ENCODE results near the gene RALGPS2. TPM values are rescaled to one million over a fixed set of nuclear protein-coding genes. Genes with fewer than 3 reads are reported as not detected.

Gene RALGPS2
- total and polyA plus RNA-seq, 9 of the 15 experiments (the other 6 are each of a cell fraction or from before 2014, with no cell fraction given): 0.28 to 6.5 (median 2.6) TPM

- Histone ChIP-seq H2AFZ (ENCODE audit: low read depth, low read length) (no peak overlapping the region), H3K9me3 (replicated peaks; ENCODE audit: control insufficient read depth, insufficient read depth, low read depth, low read length) (no peaks in the 10 kb centered on the region), H3K79me2 (ENCODE audit: control insufficient read depth, insufficient read depth, low read length) (no peaks in the 10 kb centered on the region), H4K20me1 (replicated peaks; ENCODE audit: control insufficient read depth, insufficient read depth, low read length) (no peaks in the 10 kb centered on the region), H3K4me1 (replicated peaks in 1 of 2; ENCODE audit: control insufficient read depth in 2 of 2, insufficient read depth in 2 of 2, low read length in 2 of 2) (no peaks in the 10 kb centered on the region), H3K36me3 (ENCODE audit: control insufficient read depth, insufficient read depth, low read length) (no peaks in the 10 kb centered on the region), H3K4me2 (ENCODE audit: insufficient read depth, low read length) (no peak overlapping the region), H3K27ac (ENCODE audit: extremely low read depth, low read depth, low read length) (no peak overlapping the region), H3K27me3 (ENCODE audit: control insufficient read depth in 2 of 2, insufficient read depth in 2 of 2, low read length in 2 of 2) (no peaks in the 10 kb centered on the region; a peak in 1 of 5 replicates), H3K9me1 (ENCODE audit: control insufficient read depth, insufficient read depth, low read length) (no peaks in the 10 kb centered on the region), H3K9ac (ENCODE audit: insufficient read depth in 1 of 2, low read depth in 2 of 2, low read length in 2 of 2) (no peak overlapping the region), H3K4me3 (no peak overlapping the region)
- ChIA-PET CTCF (ENCODE audit: low intra/inter-chr PET ratio) (no interaction called here), POLR2A (interaction anchor here (0.7 kb wide), 1 partner anchor 16 kb away, joined by 3 read pairs; no protein-coding TSS in a partner anchor)
- no peak for ATAC-seq
- no TSS peak for BruUV-seq (replicated peaks)
- in situ Hi-C loops (cut with MboI): no loop called here
- FAIRE-seq: no peak
- intact Hi-C loops (cut with micrococcal nuclease): no loop called here
- 3% methylated on average over 2 of the region's 2 CpGs for WGBS (ENCODE audit: insufficient coverage, low coverage, missing lambda C conversion rate)
- TF ChIP-seq E2F3 (CRISPR knock-in tag; IDR thresholded peaks at IDR 0.05) (no peak), ZNF174 (CRISPR knock-in tag; IDR thresholded peaks at IDR 0.05) (no peak), POLR2B (IDR thresholded peaks at IDR 0.05; ENCODE audit: low read depth, partially characterized antibody) (no peak), PHF8 (IDR thresholded peaks at IDR 0.05; ENCODE audit: borderline replicate concordance, low read length) (no peak), ZNF398 (CRISPR knock-in tag; IDR thresholded peaks at IDR 0.05) (no peak), POLR3G (IDR thresholded peaks at IDR 0.05; ENCODE audit: extremely low read depth, insufficient read length, insufficient replicate concordance) (no peak), SREBF2 (CRISPR knock-in tag; IDR thresholded peaks at IDR 0.05) (no peak), CAMTA2 (CRISPR knock-in tag; conservative IDR thresholded peaks at IDR 0.05) (no peak), MEIS2 (IDR thresholded peaks at IDR 0.05; ENCODE audit: partially characterized antibody) (no peak), NFATC3 (IDR thresholded peaks at IDR 0.05) (no peak), ZNF395 (CRISPR knock-in tag; IDR thresholded peaks at IDR 0.05) (no peak)
- DNase-seq (ENCODE audit: extremely low read depth in 1 of 4, low spot score in 3 of 4): no peak
These were observed 36.8 kb upstream of the RALGPS2 start for GRCh38 chr1:178688244-178688643.
